Natural killer cell treated with Interleukin-12 subunit alpha and Interleukin-12 subunit beta and Interleukin-15 and Interleukin-18, amount 100 ng/mL, for 72 hours (primary cell): ENCODE data around the gene CBR1. TPM values are rescaled to one million over a fixed set of nuclear protein-coding genes. Genes with fewer than 3 reads are reported as not detected.
"Not testable (repeated sequence)": the region's sequence is repeated elsewhere in the genome, so short reads cannot be mapped to it uniquely, and the experiment has no call there.

Experiments
- ATAC-seq, 2 donors: fragments of 150-1000 bp; cut with Tn5 transposase in 1 of 2; sonication (Bioruptor Pico), chemical (Tn5 transposase) in 1 of 2; 2 replicates each; pipeline ENCODE4 v1.10.0; 2021
- DNase-seq: peaks from one replicate; pipeline ENCODE4 v3.0.0; 2022; ENCODE audit warnings: low spot score
- H3K27ac Mint-ChIP-seq, 2 donors: 1 replicate in 1 of 2; 2 replicates in 1 of 2; pipeline ENCODE4 v1.8.0; 2022; ENCODE audit warnings: mixed read lengths in 2 of 2, mild to moderate bottlenecking in 1 of 2, moderate library complexity in 1 of 2
- H3K27me3 Mint-ChIP-seq, 2 donors: 1 replicate in 1 of 2; 2 replicates in 1 of 2; pipeline ENCODE4 v1.8.0; 2022; ENCODE audit warnings: mixed read lengths in 2 of 2
- H3K36me3 Mint-ChIP-seq: one replicate; pipeline ENCODE4 v1.8.0; 2022; ENCODE audit warnings: mixed read lengths
- H3K4me1 Mint-ChIP-seq, 2 donors: 1 replicate in 1 of 2; 2 replicates in 1 of 2; pipeline ENCODE4 v1.8.0; 2022; ENCODE audit warnings: low read depth in 2 of 2, mixed read lengths in 2 of 2, mild to moderate bottlenecking in 1 of 2
- H3K4me3 Mint-ChIP-seq: one replicate; pipeline ENCODE4 v1.8.0; 2022; ENCODE audit warnings: mixed read lengths
- H3K9me3 Mint-ChIP-seq: 2 replicates; pipeline ENCODE4 v1.8.0; 2022; ENCODE audit warnings: mixed read lengths
- total RNA-seq, 2 donors: library from RNA; stranded (reverse); gene quantifications; one replicate each; pipeline ENCODE4 v1.2.3, GENCODE V29; 2022

Gene CBR1
- total RNA-seq, 2 donors from 2014 or later: 34.2 to 43.3 TPM

DNA sequence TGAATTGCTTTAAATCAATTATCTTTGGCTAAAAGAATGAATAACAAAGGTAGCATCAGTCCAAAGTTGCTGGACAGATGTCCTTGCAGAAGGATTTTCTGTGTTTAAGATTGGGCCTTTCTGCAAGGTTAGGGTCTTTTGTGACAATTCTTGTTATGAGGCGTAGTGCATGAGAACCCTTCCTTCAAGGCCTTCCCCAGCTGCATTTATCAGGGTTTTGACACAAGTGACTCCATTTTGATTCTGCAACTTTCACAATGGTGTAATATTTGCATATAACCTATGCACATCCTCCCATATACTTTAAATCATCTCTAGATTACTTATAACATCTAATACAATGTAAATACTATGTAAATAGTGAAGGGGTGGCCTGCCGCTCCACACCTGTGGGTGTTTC is 8.4 kb upstream of the CBR1 start:
- Mint-ChIP-seq H3K27me3 (peaks cover 4 to 6% of the 10 kb centered on the region in 2 donors), H3K4me3 (no peak overlapping the region), H3K36me3 (peaks cover 10% of the 10 kb centered on the region), H3K9me3 (no peaks in the 10 kb centered on the region), H3K4me1 (peaks cover 14 to 17% of the 10 kb centered on the region in 2 donors), H3K27ac (no peak overlapping the region)
- no peak for DNase-seq
- ATAC-seq: no peak

DNA sequence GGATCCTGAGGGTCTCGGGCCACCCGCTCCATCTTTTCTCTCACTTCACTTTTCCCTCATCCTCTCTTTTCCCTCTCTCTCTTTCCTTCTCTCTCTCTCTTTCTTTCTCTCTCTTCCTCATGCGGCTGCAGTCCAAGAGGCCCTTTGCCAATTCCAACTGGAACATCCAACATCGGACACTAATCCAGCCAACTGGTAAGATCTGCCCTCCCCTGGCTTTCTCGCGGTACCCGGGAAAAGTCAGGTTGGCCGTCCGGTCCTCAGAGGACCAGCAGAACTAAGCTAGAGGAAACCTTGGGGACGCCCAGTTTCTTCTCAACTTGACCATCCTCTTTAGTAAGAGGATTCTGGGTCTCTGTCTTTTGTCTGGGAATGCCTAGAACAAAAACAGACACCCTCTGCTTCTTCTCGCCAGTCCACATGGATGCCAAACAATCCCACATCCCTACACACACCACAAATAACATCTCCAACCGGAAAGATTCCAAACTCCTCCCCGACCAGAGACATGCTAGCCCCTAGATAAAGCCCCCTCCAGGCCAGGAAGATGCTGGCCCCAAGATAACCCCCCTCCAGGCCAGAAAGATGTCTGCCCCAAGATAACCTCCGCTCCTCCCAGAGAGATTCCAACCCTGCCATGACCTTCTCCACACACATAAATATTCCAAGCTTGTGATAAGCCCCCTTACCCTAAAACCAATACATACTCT is 6.3 kb upstream of the CBR1 start:
- no peaks in the 10 kb centered on the region for H3K36me3 Mint-ChIP-seq
- peaks cover 5 to 11% of the 10 kb centered on the region in 2 donors for H3K4me1 Mint-ChIP-seq
- peak overlapping the region in 1 of 2 donors; percentile 7 for H3K27ac Mint-ChIP-seq
- no peak overlapping the region for H3K4me3 Mint-ChIP-seq
- ATAC-seq: no peak
- H3K9me3 Mint-ChIP-seq: no peaks in the 10 kb centered on the region
- DNase-seq: no peak
- peaks cover 4 to 6% of the 10 kb centered on the region in 2 donors for H3K27me3 Mint-ChIP-seq

DNA sequence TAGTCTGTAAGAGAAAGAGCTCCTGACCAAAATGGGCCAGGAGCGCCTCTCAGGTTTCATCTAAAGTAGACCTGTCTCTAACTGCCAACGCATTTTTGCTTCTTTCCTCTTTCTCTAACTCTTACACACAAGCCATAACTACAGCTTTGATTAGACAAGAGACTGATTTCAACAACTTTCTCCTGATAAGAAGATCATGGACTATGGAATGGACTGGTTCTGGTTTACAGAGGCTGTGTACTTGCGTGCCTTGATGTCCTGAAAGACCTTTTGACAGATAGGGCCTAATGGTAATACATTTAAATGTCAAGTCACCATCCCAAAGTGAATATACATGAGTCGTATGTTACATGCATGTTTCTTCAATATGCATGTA is 5.8 kb upstream of the CBR1 start:
- peaks cover 4 to 6% of the 10 kb centered on the region in 2 donors for H3K27me3 Mint-ChIP-seq
- peaks cover 3% of the 10 kb centered on the region for H3K9me3 Mint-ChIP-seq

DNA sequence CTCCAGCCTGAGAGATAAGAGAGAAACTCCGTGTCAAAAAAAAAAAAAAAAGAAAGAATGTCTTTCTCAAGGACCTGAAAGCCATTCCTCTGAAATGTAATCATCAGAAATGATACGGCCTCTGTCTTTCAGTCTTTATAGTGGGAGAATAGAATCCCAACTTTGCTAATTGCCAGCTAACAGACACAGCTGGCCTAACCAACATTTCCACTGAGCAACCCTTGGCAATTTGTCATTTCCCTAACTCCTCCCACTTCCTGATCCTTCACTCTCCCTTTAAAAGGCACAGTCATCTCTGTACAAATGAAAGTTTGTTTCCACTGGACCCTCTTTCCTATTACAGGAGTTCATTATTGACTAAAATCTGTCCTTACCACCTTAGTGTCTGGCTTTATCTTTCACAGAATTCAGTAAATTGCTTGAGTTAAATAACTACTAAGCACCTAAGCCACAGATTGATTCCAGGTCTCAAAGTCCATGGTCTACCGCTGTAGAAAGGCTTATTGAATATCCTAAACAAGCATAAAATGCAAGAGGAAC is 4.3 kb upstream of the CBR1 start:
- H3K9me3 Mint-ChIP-seq: peaks cover 4% of the 10 kb centered on the region
- H3K4me1 Mint-ChIP-seq: peaks cover 15 to 20% of the 10 kb centered on the region in 2 donors
- peak overlapping the region in 1 of 2 donors; percentile 15 for H3K27ac Mint-ChIP-seq
- ATAC-seq (no peak), DNase-seq (no peak)
- H3K27me3 Mint-ChIP-seq: peaks cover 4 to 6% of the 10 kb centered on the region in 2 donors
- H3K4me3 Mint-ChIP-seq: peak overlapping the region; percentile 3
- H3K36me3 Mint-ChIP-seq: peaks cover 6% of the 10 kb centered on the region

More for the DNA sequence above, 5.8 kb upstream of the CBR1 start:
- no peak for DNase-seq
- Mint-ChIP-seq H3K27ac (peak overlapping the region in 1 of 2 donors; percentile 7), H3K4me1 (peaks cover 7 to 14% of the 10 kb centered on the region in 2 donors), H3K36me3 (peaks cover 4% of the 10 kb centered on the region), H3K4me3 (no peak overlapping the region)
- ATAC-seq: no peak

DNA sequence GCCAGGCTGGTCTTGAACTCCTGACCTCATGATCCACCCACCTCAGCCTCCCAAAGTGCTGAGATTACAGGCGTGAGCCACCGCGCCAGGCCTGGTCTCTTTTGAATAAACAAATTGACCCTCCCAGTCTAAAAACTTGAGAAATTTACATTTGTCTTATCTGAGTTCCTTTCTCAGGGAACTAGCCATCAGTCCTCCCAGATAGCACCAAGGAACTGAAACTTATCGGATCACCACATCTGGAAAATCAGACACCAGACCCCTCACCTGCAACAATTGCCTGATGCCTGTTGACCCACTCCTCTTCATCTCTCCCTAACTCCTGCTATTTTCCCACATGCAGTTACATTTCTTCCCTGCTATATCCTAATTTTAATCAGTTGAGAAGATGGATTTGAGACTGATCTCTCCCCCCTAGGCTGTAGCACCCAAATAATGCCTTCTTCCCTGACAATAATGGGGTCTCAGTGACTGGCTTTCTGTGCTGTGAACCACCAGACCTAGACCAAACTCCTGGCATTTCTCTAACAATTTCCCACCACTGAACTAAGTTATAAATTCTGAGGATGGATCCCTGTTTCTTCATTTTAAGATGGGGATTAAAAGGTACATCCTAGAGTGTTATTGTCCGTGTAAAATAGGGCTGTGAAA is 951 bp upstream of the CBR1 start:
- no peak overlapping the region for H3K4me3 Mint-ChIP-seq
- ATAC-seq (no peak), DNase-seq (no peak)
- peaks cover 21% of the 10 kb centered on the region for H3K36me3 Mint-ChIP-seq
- peaks cover 4% of the 10 kb centered on the region for H3K9me3 Mint-ChIP-seq
- H3K27ac Mint-ChIP-seq: peak overlapping the region; percentile 72 to 76
- H3K4me1 Mint-ChIP-seq: peaks cover 29 to 40% of the 10 kb centered on the region in 2 donors
- peaks cover 1 to 3% of the 10 kb centered on the region in 2 donors for H3K27me3 Mint-ChIP-seq

DNA sequence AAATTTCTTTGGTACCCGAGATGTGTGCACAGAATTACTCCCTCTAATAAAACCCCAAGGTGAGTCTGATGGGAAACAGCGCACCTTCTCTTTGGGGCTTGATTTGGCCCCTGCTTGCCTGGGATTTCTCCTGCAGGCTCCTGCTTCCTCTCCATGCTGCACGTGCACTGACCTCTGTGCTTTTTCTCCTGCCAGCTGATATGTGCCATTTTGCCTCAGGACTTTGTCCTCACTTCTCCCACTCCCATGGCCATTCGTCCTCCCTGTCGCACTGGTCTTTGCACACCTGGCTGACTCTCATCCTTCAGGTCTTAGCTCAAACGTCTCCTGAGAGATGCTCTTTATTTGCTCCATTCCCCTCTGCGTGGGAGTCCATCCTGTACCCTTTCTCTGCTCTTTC is 1.2 kb downstream of the CBR1 start:
- peaks cover 21% of the 10 kb centered on the region for H3K36me3 Mint-ChIP-seq
- peaks cover 25 to 39% of the 10 kb centered on the region in 2 donors for H3K4me1 Mint-ChIP-seq
- H3K9me3 Mint-ChIP-seq: peaks cover 4% of the 10 kb centered on the region
- H3K27ac Mint-ChIP-seq: peak overlapping the region; percentile 70 to 72
- ATAC-seq: no peak
- no peaks in the 10 kb centered on the region for H3K27me3 Mint-ChIP-seq
- DNase-seq: no peak
- H3K4me3 Mint-ChIP-seq: peak overlapping the region; percentile 73

DNA sequence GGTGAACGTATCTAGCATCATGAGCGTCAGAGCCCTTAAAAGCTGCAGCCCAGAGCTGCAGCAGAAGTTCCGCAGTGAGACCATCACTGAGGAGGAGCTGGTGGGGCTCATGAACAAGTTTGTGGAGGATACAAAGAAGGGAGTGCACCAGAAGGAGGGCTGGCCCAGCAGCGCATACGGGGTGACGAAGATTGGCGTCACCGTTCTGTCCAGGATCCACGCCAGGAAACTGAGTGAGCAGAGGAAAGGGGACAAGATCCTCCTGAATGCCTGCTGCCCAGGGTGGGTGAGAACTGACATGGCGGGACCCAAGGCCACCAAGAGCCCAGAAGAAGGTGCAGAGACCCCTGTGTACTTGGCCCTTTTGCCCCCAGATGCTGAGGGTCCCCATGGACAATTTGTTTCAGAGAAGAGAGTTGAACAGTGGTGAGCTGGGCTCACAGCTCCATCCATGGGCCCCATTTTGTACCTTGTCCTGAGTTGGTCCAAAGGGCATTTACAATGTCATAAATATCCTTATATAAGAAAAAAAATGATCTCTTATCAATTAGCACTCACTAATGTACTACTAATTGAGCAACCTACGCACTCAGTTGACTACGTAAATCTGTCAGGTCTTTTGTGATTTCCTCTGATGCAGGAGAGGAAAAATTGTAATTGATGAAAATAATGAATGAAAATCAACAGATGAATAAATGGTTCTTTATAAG is 2.8 kb downstream of the CBR1 start:
- Mint-ChIP-seq H3K9me3 (peaks cover 4% of the 10 kb centered on the region), H3K27ac (no peak overlapping the region), H3K4me1 (peaks cover 25 to 41% of the 10 kb centered on the region in 2 donors), H3K27me3 (no peaks in the 10 kb centered on the region), H3K36me3 (peaks cover 21% of the 10 kb centered on the region), H3K4me3 (peak overlapping the region; percentile 73)
- ATAC-seq: no peak
- no peak for DNase-seq

DNA sequence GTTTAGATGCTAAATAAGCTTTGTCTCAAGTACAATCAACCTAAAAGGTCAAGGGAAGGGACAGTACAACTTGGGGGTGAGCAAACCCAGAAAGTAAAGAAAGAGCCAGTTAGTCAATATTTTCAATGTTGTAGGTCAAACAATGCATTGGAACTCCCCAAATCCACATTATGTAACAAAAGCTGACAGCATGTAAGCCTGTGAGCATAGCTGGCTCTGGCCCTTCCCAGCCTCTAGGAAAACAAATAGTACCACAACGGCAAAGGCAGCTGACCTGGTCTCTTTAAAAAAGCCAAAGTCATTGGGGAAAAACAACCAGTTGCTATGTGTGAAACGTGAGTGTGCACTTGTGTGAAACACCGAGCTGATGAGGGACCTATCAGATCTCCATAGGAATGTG is 3.4 kb downstream of the CBR1 start:
- DNase-seq (no peak), ATAC-seq (no peak)
- Mint-ChIP-seq H3K4me3 (no peak overlapping the region), H3K27ac (no peak overlapping the region), H3K27me3 (no peaks in the 10 kb centered on the region), H3K9me3 (peaks cover 4% of the 10 kb centered on the region), H3K36me3 (peaks cover 21% of the 10 kb centered on the region), H3K4me1 (peaks cover 25 to 41% of the 10 kb centered on the region in 2 donors)

DNA sequence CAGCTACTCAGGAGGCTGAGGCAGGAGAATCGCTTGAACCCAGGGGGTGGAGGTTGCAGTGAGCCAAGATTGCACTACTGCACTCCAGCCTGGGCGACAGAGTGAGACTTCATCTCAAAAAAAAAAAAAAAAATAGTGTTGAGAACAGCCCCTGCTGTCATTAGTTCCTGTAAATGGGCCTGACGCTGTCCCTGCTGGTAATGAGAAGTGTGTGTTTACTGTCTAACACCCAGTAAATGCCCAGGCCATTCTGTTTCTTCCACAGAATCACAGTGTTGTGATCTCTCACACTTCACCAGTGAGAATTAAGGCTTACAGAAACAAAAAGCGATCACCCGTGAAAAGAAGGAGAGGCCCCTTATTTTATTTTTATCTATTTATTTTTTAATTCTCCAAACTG is 4.1 kb downstream of the CBR1 start:
- H3K27ac Mint-ChIP-seq: not testable (repeated sequence)
- Mint-ChIP-seq H3K36me3 (peaks cover 19% of the 10 kb centered on the region), H3K4me1 (peaks cover 29 to 44% of the 10 kb centered on the region in 2 donors)

DNA sequence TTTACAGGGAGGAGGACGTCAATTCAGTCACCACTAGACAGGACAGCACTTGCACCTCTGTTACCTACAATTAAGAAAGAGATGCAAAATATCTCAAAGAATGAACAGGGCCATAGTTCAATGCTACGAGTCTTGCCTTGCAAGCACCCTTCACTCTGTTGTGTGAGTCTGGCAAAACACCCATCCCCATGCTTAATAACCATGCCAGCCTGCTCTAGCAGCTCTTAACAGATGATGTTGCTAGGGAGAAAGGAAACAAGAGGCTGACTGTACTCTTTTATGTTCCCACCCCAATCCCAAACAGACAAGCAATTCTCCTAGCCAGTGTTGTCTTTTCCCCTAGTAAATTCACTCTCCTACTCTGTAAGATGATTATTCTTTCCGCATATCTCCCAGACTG is 5.3 kb downstream of the CBR1 start:
- ATAC-seq (no peak), DNase-seq (no peak)
- H3K4me3 Mint-ChIP-seq: no peak overlapping the region
- peaks cover 3% of the 10 kb centered on the region for H3K9me3 Mint-ChIP-seq
- H3K36me3 Mint-ChIP-seq: peaks cover 14% of the 10 kb centered on the region
- H3K27me3 Mint-ChIP-seq: no peaks in the 10 kb centered on the region
- H3K27ac Mint-ChIP-seq: no peak overlapping the region
- H3K4me1 Mint-ChIP-seq: peaks cover 35 to 45% of the 10 kb centered on the region in 2 donors

More for the DNA sequence above, 4.1 kb downstream of the CBR1 start:
- DNase-seq, H3K4me3 Mint-ChIP-seq, H3K9me3 Mint-ChIP-seq, ATAC-seq, H3K27me3 Mint-ChIP-seq: not testable (repeated sequence)

DNA sequence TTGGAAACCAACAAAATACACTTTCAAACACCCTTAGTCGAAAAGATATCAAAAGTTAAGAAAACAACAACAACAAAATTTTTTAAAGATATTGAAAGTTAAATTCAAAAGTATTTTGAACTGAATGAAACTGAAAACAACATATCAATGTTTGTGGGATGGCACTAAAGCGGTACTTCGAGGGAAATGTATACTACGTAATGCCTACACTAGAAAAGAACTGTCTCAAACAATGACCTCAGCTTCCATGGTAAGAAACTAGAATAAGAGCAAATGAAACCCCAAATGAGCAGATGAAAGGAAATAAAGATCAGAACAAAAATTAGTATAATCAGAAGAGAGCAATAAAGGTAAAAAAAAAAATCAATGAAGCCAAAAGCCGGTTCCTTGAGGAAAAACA is 6.1 kb downstream of the CBR1 start:
- Mint-ChIP-seq H3K27ac (no peak overlapping the region), H3K27me3 (no peaks in the 10 kb centered on the region), H3K4me1 (peaks cover 29 to 38% of the 10 kb centered on the region in 2 donors), H3K9me3 (peaks cover 3% of the 10 kb centered on the region), H3K36me3 (peaks cover 14% of the 10 kb centered on the region), H3K4me3 (no peak overlapping the region)
- no peak for ATAC-seq
- DNase-seq: no peak

DNA sequence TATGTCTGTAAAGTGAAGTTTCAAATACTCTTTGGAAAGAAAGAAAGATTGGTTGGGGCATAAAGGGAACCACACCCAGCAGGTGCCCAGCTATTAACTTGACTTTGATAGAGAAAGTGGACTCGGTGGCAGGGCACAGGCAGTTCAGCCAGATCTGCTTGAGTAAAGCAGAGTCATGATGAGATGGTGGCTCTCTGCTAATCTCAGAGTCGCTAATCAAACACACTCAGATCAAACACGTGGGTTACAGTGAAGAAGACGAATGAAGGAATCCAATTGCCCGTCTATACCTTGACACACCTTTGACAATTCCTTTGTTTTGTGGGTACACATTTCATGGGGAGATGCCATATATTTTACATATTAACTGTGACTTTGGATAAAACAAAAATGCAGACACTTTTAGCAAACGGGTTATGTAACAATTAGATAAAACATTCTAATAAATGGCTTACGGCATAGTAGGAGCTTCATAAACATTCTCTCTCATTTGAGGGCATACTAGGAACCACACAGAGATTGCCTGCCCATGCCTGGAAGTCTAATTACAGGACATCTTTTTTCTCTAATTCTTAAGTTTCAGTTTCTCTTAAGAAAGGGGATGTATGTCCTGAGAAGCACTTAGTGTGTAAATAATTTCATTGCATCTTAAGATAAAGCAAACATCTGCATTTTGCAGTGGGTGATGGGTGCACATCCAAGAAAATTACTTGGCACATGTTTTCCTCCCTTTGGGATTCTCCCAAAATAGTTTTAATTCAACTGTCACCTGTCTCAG is 7.2 kb downstream of the CBR1 start:
- H3K9me3 Mint-ChIP-seq: peaks cover 3% of the 10 kb centered on the region
- H3K4me3 Mint-ChIP-seq: no peak overlapping the region

DNA sequence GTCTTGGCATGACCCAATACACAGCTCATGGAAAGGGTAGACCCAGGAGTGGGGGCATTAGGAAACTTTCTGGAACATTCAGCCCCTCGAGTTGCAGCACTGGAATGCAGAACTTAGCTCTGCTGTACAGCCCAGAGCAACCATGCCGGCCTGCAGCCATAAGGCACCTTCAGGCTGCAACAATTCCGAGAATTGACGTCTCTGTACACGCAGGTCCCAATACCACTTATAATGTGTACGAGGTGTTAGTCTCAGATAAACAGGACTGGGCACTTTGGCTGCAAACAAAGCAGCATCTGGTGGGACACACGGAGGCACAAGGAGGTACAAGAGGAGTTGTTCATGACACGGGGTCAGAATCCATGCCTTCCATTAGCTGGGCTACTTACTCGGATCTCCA is 7.9 kb downstream of the CBR1 start:
- ATAC-seq: no peak
- DNase-seq: no peak
- H3K36me3 Mint-ChIP-seq: no peaks in the 10 kb centered on the region
- H3K4me3 Mint-ChIP-seq: no peak overlapping the region
- no peaks in the 10 kb centered on the region for H3K27me3 Mint-ChIP-seq
- H3K9me3 Mint-ChIP-seq: peaks cover 3% of the 10 kb centered on the region
- peak overlapping the region in 1 of 2 donors; percentile 86 for H3K27ac Mint-ChIP-seq
- H3K4me1 Mint-ChIP-seq: peaks cover 16 to 22% of the 10 kb centered on the region in 2 donors

More for the DNA sequence above, 7.2 kb downstream of the CBR1 start:
- no peak for DNase-seq
- peaks cover 20 to 26% of the 10 kb centered on the region in 2 donors for H3K4me1 Mint-ChIP-seq
- no peak for ATAC-seq
- peaks cover 4% of the 10 kb centered on the region for H3K36me3 Mint-ChIP-seq
- H3K27me3 Mint-ChIP-seq: no peaks in the 10 kb centered on the region
- H3K27ac Mint-ChIP-seq: no peak overlapping the region
